Epithelial cell of prostate (primary cell): Measurements from ENCODE around the gene SLC6A6.

Experiments
- DNase-seq: peaks from one replicate; pipeline ENCODE4 v3.0.0-alpha.2; 2011; ENCODE audit warnings: low read depth, low spot score
- H3K27ac ChIP-seq: fragments of 450-650 bp; 2 replicates; pipeline ENCODE4 v1.5.1; 2017; ENCODE audit warnings: mild to moderate bottlenecking

Gene SLC6A6

DNA sequence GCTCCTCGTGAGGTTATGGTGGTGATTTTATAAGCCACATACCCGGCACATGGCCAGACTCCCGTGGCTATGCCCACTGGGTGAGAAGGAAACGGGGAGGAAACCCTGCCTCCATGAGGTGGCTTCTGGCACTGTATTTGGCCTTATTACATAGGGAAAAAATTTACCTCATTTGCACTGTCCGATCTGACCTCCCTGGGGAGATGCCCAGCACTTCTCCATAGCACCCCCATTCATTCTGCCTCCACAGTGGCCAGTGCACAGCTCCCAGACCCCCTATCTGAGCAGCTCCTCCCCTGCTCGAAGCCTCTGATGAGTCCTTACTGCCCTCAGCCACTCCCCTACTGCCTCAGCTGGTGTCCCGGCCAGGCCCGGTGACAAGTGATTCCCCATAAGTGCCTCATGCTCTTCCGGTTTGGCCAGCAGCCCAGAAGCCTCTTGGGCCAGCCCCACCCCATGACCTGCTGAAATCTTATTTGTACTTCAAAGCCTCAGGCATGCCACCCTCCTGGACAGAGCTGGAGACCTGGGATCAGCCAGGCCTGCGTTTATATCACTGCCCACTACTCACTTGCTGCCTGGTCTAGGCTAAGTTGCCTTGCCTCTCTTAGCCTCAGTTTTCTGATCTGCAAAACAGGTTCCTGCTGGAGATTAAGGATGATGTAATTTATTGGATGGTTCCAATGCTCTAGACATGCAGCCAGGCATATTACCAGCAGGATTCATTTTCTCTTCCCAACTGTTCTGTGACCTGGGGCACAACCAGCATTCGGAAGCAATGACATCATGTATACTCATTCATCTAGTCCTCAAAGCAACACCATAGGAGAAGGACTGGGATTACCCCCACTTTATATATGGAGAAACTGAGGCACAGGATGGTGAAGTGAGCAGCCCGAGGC, 30.6 kb upstream of the SLC6A6 start:
- H3K27ac ChIP-seq: peak overlapping the region; percentile 61
- peak; percentile 44 for DNase-seq

DNA sequence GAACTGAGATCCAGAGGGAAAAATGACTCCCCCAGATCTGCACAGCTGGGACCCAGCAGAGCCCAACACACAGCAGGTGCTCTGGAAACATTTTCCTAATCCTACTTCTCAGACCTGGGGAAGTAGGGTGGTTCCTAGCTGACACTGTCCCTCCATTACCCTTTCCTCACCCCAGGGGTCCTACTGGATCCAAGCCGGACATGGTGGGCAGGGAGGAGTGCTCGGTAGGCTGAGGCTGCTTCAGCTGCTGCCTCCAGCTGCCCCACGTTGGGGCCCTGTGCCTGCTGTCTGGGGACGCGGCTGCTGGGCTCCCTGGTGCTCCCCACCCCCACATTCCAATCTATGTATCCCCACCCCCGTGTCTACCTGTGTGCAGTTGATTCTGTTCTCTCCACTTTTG, 29.8 kb upstream of the SLC6A6 start:
- no peak for DNase-seq
- H3K27ac ChIP-seq: peak overlapping the region; percentile 61

GRCh38 chr3:14373753-14374376, 28.5 kb upstream of the SLC6A6 start:
- DNase-seq: no peak
- H3K27ac ChIP-seq: no peak overlapping the region

DNA sequence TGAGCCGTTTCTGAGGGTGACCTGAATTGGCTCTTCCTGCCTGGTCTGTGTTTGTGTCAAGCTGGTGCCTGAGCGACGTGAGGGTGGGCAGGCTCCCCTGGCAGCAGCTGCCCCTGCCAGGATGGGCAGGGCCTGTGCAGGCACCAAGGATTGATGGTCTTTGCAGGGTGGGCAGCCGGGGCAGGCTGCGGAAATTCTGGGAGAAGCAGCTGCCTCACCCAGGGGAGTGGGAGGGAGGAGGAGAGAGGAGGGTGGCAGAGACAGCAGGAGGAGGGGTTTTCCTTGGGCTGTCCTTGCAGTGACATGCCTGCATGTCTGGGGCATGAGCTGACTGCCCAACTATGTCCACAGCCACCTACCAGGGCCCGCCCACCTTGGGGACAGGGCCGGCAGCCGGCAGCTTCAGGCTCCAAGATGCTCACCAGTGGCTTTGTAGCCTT, 27.9 kb upstream of the SLC6A6 start:
- H3K27ac ChIP-seq: no peak overlapping the region
- DNase-seq: no peak

GRCh38 chr3:14375192-14375591, 27.2 kb upstream of the SLC6A6 start:
- no peak overlapping the region for H3K27ac ChIP-seq
- DNase-seq: no peak

- H3K27ac ChIP-seq: no peak overlapping the region
- DNase-seq: no peak
These were observed 25.9 kb upstream of the SLC6A6 start for GRCh38 chr3:14376348-14377043.

DNA sequence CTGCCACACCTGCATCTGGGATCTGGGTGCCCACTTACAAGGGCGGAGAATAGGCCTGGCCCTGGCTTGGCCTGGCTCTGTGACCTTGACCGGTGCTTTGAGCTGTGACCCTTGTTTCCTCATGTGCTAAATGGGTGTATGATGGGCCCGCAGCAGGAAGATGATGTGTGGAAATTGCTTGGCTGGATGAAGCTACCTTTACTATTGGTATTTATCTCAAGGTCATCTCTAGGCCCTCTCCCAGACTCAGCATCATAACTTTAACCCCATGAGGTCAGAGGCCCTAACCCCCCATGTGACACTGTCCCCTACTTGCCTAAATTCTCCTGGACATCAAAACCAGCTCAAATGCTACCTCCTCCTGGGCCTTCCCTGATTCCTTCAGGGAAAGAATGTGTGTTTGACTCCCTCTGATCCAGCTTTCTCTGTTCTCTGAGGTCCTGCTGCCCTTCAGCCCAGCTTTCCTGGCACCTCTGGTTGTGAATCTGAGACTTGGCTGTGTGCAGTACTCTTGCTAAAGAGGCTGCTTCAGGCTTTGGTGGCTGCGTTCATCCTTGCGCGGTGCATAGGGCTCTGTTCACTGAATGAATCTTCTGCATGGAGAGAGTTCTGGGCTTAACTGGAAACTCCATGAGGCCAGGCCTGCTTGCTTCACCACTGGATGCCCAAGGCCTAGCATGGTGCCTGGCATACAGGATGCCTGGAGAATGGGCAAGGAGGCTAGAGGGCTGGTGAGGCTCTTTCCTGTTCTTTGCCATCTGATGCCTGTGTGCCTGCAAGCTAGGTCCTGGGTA, 25.2 kb upstream of the SLC6A6 start:
- no peak for DNase-seq
- H3K27ac ChIP-seq: no peak overlapping the region

- no peak overlapping the region for H3K27ac ChIP-seq
- no peak for DNase-seq
These were observed 24.6 kb upstream of the SLC6A6 start for GRCh38 chr3:14377838-14378169.

- DNase-seq: no peak
- no peak overlapping the region for H3K27ac ChIP-seq
These were observed 24.0 kb upstream of the SLC6A6 start for GRCh38 chr3:14378415-14378814.

DNA sequence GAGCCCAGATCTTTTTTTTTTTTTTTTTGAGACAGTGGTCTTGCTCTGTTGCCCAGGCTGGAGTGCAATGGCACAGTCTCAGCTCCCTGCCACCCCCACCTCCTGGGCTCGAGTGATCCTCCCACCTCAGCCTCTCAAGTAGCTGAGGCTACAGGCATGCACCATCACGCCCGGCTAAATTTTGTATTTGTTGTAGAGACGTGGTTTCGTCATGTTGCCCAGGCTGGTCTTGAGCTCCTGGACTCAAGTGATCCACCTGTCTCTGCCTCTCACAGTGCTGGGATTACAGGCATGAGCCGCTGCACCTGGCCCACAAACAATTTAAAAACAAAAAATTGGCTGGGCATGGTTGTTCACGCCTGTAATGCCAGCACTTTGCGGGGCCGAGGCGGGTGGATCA, 22.6 kb upstream of the SLC6A6 start:
- no peak overlapping the region for H3K27ac ChIP-seq
- DNase-seq: no peak

DNA sequence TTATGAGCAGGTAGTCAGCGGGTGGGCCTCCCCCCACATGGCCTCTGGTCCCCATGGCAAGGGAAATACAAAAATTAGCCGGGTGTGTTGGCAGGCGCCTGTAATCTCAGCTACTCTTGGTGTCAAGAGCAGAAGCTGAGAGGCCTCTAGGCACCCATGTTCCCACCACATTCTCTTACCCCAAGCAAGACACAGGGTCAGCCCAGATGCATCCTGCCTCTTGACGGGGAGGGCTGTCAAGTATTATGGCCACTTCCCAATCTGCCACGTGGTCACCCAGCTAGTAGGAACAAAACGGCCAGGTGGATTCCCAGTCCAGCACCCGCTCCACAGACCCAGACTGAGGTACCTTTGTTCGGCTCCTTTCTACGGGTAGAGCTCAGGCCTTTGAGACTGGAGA, 16.2 kb upstream of the SLC6A6 start:
- DNase-seq: no peak
- H3K27ac ChIP-seq: no peak overlapping the region

GRCh38 chr3:14388201-14388600, 14.2 kb upstream of the SLC6A6 start:
- DNase-seq: no peak
- H3K27ac ChIP-seq: no peak overlapping the region

DNA sequence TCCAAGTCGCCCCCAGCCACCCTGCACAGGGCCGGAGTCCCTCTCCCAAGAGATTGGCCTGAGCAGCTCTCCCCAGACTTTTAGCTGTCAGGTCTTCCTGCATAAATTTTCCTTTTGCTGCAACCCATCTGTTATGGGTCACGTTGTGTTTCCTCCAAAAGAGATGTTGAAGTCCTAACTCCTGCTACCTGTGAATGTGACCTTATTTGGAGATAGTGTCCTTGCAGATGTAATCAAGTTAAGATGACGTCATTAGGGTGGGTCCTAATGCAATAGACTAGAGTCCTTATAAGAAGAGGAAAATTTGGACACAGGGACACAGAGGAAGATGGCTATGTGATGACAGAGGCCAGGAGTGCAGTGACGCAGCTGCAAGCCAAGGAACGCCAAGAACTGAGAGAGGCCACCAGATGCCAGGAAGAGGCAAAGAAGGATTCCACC, 13.2 kb upstream of the SLC6A6 start:
- no peak overlapping the region for H3K27ac ChIP-seq
- DNase-seq: no peak

DNA sequence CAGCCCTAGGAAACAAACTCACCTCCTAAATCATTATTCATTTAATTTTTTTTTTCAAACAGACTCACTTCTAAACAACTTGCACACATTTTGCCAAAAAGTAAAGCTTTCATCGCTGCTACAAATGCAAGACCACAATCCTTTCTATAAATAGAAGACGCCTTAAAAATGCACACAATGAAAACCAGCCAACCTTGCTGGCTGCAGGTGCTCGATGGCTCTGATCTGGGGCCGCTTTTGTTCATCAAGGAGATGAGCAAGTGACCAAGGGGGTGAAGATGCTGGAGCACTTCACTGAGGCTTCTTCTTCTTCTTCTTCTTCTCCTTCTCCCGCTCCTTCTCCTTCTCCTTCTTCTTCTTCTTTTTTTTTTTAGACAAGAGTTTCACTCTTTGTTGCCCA, 12.7 kb upstream of the SLC6A6 start:
- H3K27ac ChIP-seq: no peak overlapping the region
- DNase-seq: no peak

DNA sequence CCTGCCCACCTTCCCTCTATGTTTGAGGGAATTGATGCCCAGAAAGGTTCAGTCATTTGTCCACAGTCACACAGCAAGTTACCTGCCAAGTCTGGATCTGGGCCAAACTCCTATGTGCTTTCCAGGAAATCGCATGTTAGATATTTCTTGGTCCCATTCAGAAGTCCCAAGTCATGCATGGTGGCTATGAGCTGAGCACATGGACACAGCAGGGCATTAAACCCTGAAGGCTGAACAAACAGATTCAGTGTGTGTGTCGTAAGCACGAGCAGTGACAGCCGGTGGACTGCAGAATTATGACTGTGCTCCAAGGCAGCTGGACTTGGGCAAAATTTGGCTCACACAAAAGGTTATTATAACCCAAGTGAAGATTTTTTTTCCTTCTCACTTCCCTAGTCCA, 11.4 kb upstream of the SLC6A6 start:
- DNase-seq: no peak

DNA sequence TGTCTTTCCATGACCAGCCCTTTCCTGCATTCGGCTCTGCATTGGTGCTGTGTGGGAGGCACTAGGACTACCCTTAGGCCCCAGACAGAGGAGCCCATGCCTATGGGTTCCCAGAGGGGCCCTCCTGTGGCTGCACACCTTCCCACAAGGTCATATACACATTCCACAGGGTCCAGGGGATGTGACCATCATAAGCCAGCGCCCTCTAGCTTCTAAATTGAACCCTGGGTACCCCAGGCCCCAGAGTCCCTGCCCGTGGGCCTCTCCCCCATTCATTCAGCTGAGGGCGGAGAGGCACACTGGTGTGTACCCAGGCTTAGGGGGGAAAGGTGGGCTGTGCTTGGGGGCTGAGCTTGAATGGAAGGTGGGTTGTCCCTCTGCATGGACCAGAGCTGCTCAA, 10.2 kb upstream of the SLC6A6 start:
- no peak for DNase-seq
- no peak overlapping the region for H3K27ac ChIP-seq

More for the DNA sequence above, 11.4 kb upstream of the SLC6A6 start:
- no peak overlapping the region for H3K27ac ChIP-seq

GRCh38 chr3:14392803-14393319, 9.5 kb upstream of the SLC6A6 start:
- H3K27ac ChIP-seq: no peak overlapping the region
- no peak for DNase-seq

DNA sequence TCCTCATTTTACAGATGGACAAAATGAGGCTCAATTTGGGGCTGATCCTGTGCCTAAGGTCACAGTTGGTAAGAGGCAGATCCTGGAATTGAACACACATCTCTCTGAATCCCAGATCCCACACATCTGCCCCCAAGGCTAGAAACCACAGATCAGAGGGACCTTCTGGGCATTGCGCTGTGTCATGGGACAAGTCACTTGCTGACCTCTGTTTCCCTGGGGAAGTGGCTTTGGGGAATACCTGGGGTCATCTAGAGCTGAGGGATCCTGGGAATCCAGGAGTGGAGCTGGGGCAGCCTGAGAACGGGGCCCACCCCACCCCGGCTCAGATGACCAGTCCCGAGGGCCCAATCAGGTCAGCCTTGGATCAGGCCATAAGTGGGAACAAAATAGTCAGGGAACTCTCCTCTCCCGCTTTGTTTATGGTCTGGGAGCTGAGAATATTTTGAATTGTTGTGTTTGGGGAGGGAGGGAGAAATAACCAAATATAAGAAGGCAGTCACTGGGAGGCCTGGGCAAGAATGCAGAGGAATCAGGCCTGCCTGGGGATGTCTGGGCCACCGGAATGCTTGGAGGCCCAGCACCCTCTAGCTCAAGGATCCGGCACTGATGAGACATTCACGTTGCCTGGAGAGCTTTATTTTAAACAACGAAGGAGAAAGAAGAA, 8.8 kb upstream of the SLC6A6 start:
- DNase-seq: no peak
- no peak overlapping the region for H3K27ac ChIP-seq

DNA sequence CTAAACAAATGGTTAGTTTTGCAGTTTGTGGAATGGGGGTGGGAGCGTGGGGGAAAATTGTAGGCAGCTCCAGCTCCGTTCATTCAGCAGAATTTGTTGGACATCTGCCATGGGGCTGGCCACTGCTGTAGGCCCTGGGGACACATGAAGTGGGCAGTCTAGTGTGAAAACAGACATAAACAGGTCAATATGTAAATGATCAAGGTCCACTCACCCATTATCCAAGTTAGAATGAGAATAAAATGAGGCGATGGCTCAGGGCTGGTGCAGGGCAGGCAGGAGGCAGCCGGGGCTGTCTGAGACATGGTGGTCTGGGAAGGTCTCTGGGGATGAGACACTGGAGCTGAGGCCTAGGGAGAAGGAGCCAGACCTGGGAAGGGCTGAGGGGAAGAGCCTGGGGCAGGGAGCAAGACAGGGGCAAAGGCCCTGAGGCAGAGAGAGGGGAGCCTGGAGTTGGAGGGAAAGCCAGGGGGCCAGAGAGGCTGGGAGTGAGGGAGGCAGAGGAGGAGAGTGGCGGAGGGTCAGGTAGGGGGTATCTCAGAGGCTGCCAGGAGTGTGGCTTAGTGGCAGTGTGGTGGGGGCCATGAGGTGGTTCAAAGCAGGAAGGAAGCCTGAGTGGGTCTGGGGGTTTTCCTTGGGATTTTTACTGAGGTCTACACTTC, 6.2 kb upstream of the SLC6A6 start:
- no peak for DNase-seq

More for the DNA sequence above, 6.2 kb upstream of the SLC6A6 start:
- no peak overlapping the region for H3K27ac ChIP-seq
